SK-MEL-5 (cell line): Measurements from ENCODE around the gene CYP4F12. TPM values are rescaled to one million over a fixed set of nuclear protein-coding genes. Genes with fewer than 3 reads are reported as not detected.

Experiments used
- total RNA-seq: library from RNA; depleted of rRNA; stranded (reverse); fragments of >200 nt; shearing (Covaris generic); gene quantifications from 2 replicates; pipeline ENCODE4 v1.2.3, GENCODE V29; 2014; rRNA removed

Gene CYP4F12
- total RNA-seq, 1 experiment from 2014 or later: not detected

Other genes with a start within 250 kb of the CYP4F12 start
- 3.4 and 3.6 TPM in 2 replicates for gene WIZ, start 223.1 kb upstream of the CYP4F12 start, total RNA-seq
- gene RASAL3, start 208.5 kb upstream of the CYP4F12 start, total RNA-seq: not detected in 2 replicates
- gene PGLYRP2, start 193.6 kb upstream of the CYP4F12 start, total RNA-seq: not detected in 2 replicates
- gene CYP4F22, start 164.6 kb upstream of the CYP4F12 start, total RNA-seq: not detected in 2 replicates
- gene CYP4F8, start 57.9 kb upstream of the CYP4F12 start, total RNA-seq: not detected in 2 replicates
- not detected in 2 replicates for gene CYP4F3, start 32.2 kb upstream of the CYP4F12 start, total RNA-seq
- not detected in 2 replicates for gene OR10H2, start 54.9 kb downstream of the CYP4F12 start, total RNA-seq
- gene OR10H3, start 64.9 kb downstream of the CYP4F12 start, total RNA-seq: not detected in 2 replicates
- not detected in 2 replicates for gene OR10H5, start 114.6 kb downstream of the CYP4F12 start, total RNA-seq
- gene OR10H1, start 142.6 kb downstream of the CYP4F12 start, total RNA-seq: not detected in 2 replicates
- not detected in 2 replicates for gene CYP4F2, start 225.0 kb downstream of the CYP4F12 start, total RNA-seq